ENCODE results near the gene ESR2.

ESR2 gene

DNA sequence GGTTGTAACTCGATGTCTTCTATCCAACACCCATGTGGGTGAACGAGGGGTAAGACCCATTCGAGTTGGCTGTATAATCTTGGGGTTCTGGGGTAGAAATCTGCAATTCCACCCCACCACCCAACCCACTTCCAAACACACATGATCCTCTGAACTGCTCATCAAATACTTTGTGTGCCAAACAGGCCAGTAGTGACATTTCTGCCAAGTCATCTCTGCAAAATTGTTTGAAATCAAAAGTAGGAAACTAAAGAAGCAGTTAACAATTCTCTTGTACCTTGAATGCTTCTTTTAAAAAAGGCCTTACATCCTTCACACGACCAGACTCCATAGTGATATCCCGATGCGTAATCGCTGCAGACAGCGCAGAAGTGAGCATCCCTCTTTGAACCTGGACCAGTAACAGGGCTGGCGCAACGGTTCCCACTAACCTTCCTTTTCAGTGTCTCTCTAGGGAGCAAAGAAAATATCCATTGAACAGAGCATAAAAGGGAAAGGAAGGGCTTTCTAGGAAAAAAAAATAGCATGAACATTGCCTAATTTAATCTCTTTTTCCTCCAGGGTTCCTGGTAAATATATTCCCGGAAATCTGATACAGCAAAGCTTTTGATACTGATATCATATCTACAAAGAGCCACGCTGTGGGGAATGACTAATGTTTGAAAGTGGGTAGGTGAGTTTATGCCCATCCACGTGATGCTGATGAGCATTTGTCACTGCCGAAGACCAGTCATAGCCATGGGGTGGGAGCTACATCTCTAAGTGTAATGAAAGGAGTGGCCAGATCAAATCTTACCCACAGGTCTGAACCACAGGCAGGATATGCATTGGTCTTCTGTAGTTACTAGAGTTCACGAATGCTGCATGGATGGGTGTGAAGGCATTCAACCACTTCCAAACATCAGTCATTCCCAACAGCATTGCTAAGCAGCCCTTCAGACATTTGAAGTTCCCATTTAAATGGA, 14.2 kb downstream of the ESR2 start:
- TF ChIP-seq, protein P1, sequence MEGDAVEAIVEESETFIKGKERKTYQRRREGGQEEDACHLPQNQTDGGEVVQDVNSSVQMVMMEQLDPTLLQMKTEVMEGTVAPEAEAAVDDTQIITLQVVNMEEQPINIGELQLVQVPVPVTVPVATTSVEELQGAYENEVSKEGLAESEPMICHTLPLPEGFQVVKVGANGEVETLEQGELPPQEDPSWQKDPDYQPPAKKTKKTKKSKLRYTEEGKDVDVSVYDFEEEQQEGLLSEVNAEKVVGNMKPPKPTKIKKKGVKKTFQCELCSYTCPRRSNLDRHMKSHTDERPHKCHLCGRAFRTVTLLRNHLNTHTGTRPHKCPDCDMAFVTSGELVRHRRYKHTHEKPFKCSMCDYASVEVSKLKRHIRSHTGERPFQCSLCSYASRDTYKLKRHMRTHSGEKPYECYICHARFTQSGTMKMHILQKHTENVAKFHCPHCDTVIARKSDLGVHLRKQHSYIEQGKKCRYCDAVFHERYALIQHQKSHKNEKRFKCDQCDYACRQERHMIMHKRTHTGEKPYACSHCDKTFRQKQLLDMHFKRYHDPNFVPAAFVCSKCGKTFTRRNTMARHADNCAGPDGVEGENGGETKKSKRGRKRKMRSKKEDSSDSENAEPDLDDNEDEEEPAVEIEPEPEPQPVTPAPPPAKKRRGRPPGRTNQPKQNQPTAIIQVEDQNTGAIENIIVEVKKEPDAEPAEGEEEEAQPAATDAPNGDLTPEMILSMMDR (IDR thresholded peaks at IDR 0.05) = no peak
- no peaks in the 10 kb centered on the region for H3K36me3 ChIP-seq
- H3K27me3 ChIP-seq = peaks cover 15% of the 10 kb centered on the region
- H3K4me1 ChIP-seq (ENCODE audit: control insufficient read depth in 1 of 2, insufficient read depth in 1 of 2, low read depth in 1 of 2, low read length in 1 of 2) = no peaks in the 10 kb centered on the region
- H3K4me3 ChIP-seq (ENCODE audit: low read depth in 1 of 2, low read length in 1 of 2) = no peak overlapping the region
- no peak overlapping the region for H3K27ac ChIP-seq
- H3K9me3 ChIP-seq = no peaks in the 10 kb centered on the region

- TF ChIP-seq, protein P1 (IDR thresholded peaks at IDR 0.05) = no peak
- no peak overlapping the region for H3K4me3 ChIP-seq (ENCODE audit: low read depth in 1 of 2, low read length in 1 of 2)
- no peaks in the 10 kb centered on the region for H3K9me3 ChIP-seq
- H3K36me3 ChIP-seq = no peaks in the 10 kb centered on the region
- H3K27me3 ChIP-seq = peaks cover 15% of the 10 kb centered on the region
- H3K27ac ChIP-seq = no peak overlapping the region
- no peaks in the 10 kb centered on the region for H3K4me1 ChIP-seq (ENCODE audit: control insufficient read depth in 1 of 2, insufficient read depth in 1 of 2, low read depth in 1 of 2, low read length in 1 of 2)
Observed at GRCh38 chr14:64278458-64278857, 15.7 kb downstream of the ESR2 start.

DNA sequence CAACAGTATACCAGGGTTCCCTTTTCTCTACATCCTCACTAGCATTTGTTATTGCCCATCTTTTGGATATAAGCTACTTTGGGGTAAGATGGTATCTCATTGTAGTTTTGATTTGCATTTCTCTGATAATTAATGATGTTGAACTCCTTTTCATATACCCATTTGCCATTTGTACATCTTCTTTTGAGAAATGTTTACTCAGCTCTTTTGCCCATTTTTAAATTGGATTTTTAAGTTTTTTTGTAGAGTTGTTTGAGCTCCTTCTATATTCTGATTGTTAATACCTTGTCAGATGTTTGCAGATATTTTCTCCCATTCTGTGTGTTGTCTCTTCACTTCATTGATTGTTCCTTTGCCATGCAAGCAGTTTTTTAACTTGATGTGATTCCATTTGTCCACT, 22.2 kb downstream of the ESR2 start:
- TF ChIP-seq, protein P1 (IDR thresholded peaks at IDR 0.05) = no peak
- H3K4me1 ChIP-seq (ENCODE audit: control insufficient read depth in 1 of 2, insufficient read depth in 1 of 2, low read depth in 1 of 2, low read length in 1 of 2) = no peaks in the 10 kb centered on the region

DNA sequence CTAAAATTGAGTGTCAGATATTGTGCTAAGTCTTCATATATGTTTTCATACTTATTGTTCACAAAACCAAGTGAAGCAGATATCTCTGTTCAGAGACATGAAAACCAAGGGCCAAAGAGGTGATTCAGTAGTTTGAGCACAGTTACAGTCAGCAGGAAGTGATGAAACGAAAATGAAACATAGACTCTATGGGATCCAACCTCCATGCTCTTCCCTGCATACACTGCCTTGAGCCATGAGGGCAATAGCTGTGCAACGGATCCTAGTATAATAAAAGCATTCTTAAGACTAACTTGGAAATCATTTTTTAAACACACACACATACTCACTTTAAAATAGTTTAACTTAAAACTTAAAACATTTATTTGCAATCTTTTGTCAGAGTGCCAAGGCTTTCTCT, 27.9 kb downstream of the ESR2 start:
- no peak overlapping the region for H3K4me3 ChIP-seq (ENCODE audit: low read depth in 1 of 2, low read length in 1 of 2)
- no peaks in the 10 kb centered on the region for H3K36me3 ChIP-seq
- H3K4me1 ChIP-seq (ENCODE audit: control insufficient read depth in 1 of 2, insufficient read depth in 1 of 2, low read depth in 1 of 2, low read length in 1 of 2) = no peaks in the 10 kb centered on the region
- TF ChIP-seq, protein P1 (IDR thresholded peaks at IDR 0.05) = no peak
- H3K27me3 ChIP-seq = no peaks in the 10 kb centered on the region
- H3K9me3 ChIP-seq = no peaks in the 10 kb centered on the region
- no peak overlapping the region for H3K27ac ChIP-seq

More for the DNA sequence above, 22.2 kb downstream of the ESR2 start:
- H3K36me3 ChIP-seq = no peaks in the 10 kb centered on the region
- H3K27me3 ChIP-seq = no peaks in the 10 kb centered on the region
- H3K9me3 ChIP-seq = no peaks in the 10 kb centered on the region
- H3K4me3 ChIP-seq (ENCODE audit: low read depth in 1 of 2, low read length in 1 of 2) = no peak overlapping the region
- no peak overlapping the region for H3K27ac ChIP-seq

GRCh38 chr14:64265222-64265621, 28.9 kb downstream of the ESR2 start:
- Histone ChIP-seq H3K4me3 (ENCODE audit: low read depth in 1 of 2, low read length in 1 of 2) (no peak overlapping the region), H3K4me1 (ENCODE audit: control insufficient read depth in 1 of 2, insufficient read depth in 1 of 2, low read depth in 1 of 2, low read length in 1 of 2) (no peaks in the 10 kb centered on the region), H3K9me3 (no peaks in the 10 kb centered on the region), H3K36me3 (no peaks in the 10 kb centered on the region), H3K27me3 (no peaks in the 10 kb centered on the region), H3K27ac (no peak overlapping the region)
- TF ChIP-seq, protein P1 (IDR thresholded peaks at IDR 0.05) = no peak

Data from neutrophil (primary cell).